GM12878 (cell line): Measurements from ENCODE around the gene SOWAHB. TPM values are rescaled to one million over a fixed set of nuclear protein-coding genes. Genes with fewer than 3 reads are reported as not detected.

Experiments used
- ATAC-seq: fragments of 200-7000 bp; cut with Tn5 transposase; 3 replicates; pipeline ENCODE4 v1.9.1; 2020; ENCODE audit warnings: mild to moderate bottlenecking, moderate library complexity
- BruUV-seq: library from RNA; stranded (reverse); fragments of 400-500 nt; replicated peaks from 2 replicates; lab custom pipeline; 2021; lab: Mats Ljungman, UMichigan
- CTCF ChIA-PET: fragments of 300-600 bp; sonication (Branson Sonifier 250); formaldehyde crosslinking; extraction: SDS; loops from one replicate; lab custom pipeline; 2021; ENCODE audit warnings: inconsistent platforms; lab: Yijun Ruan, JAX
- POLR2A ChIA-PET: fragments of 350-600 bp; formaldehyde crosslinking; extraction: SDS; loops from one replicate; lab custom pipeline; 2021; ENCODE audit warnings: inconsistent platforms; lab: Charles Lee
- RAD21 ChIA-PET: fragments of 300-600 bp; sonication (Branson Sonifier 250); formaldehyde crosslinking; loops from one replicate; lab custom pipeline; 2023; ENCODE audit warnings: antibody characterized with exemption; ENCODE audit not compliant: unreplicated experiment; lab: Charles Lee
- SMC1A ChIA-PET: fragments of 300-600 bp; sonication (Branson Sonifier 250); formaldehyde crosslinking; loops from one replicate; lab custom pipeline; 2023; ENCODE audit not compliant: unreplicated experiment, uncharacterized antibody; lab: Charles Lee
- DNase-seq: peaks from one replicate; pipeline ENCODE4 v3.0.0-alpha.2; 2011; ENCODE audit warnings: low read depth, low spot score
- FAIRE-seq: peaks from 3 replicates; lab custom pipeline; 2011; peaks lifted over from hg19 to GRCh38; lab: Jason Lieb, UNC
- H2AFZ ChIP-seq: 2 replicates; pipeline ENCODE4 v1.6.0; 2011; ENCODE audit warnings: low read depth, low read length, control low read depth; ENCODE audit not compliant: control insufficient read depth
- H3K27ac ChIP-seq: 2 replicates; pipeline ENCODE4 v1.5.1; 2011; ENCODE audit warnings: control low read depth; ENCODE audit not compliant: control insufficient read depth, insufficient read depth
- H3K27me3 ChIP-seq, 2 experiments: replicated peaks in 1 of 2; 2 replicates each; pipeline versions ENCODE4 v1.6.0 to v1.6.1; 2011; ENCODE audit warnings: low read length in 1 of 2; ENCODE audit not compliant: control insufficient read depth in 2 of 2, insufficient read depth in 2 of 2
- H3K36me3 ChIP-seq, 2 experiments: 2 replicates each; pipeline ENCODE4 v1.5.1; 2011; ENCODE audit warnings: low read length in 1 of 2; ENCODE audit not compliant: control insufficient read depth in 2 of 2, insufficient read depth in 2 of 2
- H3K4me1 ChIP-seq: 2 replicates; pipeline ENCODE4 v1.6.1; 2011; ENCODE audit warnings: mild to moderate bottlenecking, low read length, moderate library complexity, mixed read lengths; ENCODE audit not compliant: control insufficient read depth, insufficient read depth
- H3K4me2 ChIP-seq: 2 replicates; pipeline ENCODE4 v1.6.0; 2011; ENCODE audit warnings: control low read depth; ENCODE audit not compliant: control insufficient read depth, insufficient read depth
- H3K4me3 ChIP-seq: fragments of 200-600 bp; sonication (generic); 2 replicates; pipeline ENCODE4 v1.5.1; 2016
- H3K79me2 ChIP-seq: 2 replicates; pipeline ENCODE4 v1.6.0; 2011; ENCODE audit warnings: low read length; ENCODE audit not compliant: control insufficient read depth, insufficient read depth
- H3K9ac ChIP-seq: 2 replicates; pipeline ENCODE4 v1.8.0; 2011; ENCODE audit warnings: low read length, control low read depth, mixed read lengths; ENCODE audit not compliant: control insufficient read depth, insufficient read depth
- H3K9me3 ChIP-seq: replicated peaks from 3 replicates; pipeline ENCODE4 v1.5.1; 2011; ENCODE audit warnings: mild to moderate bottlenecking, low read length; ENCODE audit not compliant: control insufficient read depth, insufficient read depth
- H4K20me1 ChIP-seq: 2 replicates; pipeline ENCODE4 v1.6.0; 2011; ENCODE audit not compliant: control insufficient read depth, insufficient read depth
- CBX3 ChIP-seq: fragments of 200-600 bp; sonication (generic); IDR thresholded peaks from 2 replicates; pipeline ENCODE4 v1.6.1; 2016; ENCODE audit warnings: low read depth, borderline replicate concordance
- DPF2 ChIP-seq: fragments of 450-650 bp; IDR thresholded peaks from 2 replicates; pipeline ENCODE4 v1.6.1; 2017; ENCODE audit warnings: mild to moderate bottlenecking
- GABPA ChIP-seq: IDR thresholded peaks from 2 replicates; pipeline ENCODE4 v1.6.1; 2014; ENCODE audit warnings: antibody characterized with exemption, low read depth, mild to moderate bottlenecking, inconsistent platforms
- HDAC2 ChIP-seq: fragments of 200-600 bp; sonication (generic); IDR thresholded peaks from 2 replicates; pipeline ENCODE4 v1.6.1; 2017
- IKZF1 ChIP-seq: fragments of 450-650 bp; conservative IDR thresholded peaks from 2 replicates; pipeline ENCODE4 v1.6.1; 2017; ENCODE audit warnings: antibody characterized with exemption, mild to moderate bottlenecking
- MEF2B ChIP-seq: fragments of 450-650 bp; IDR thresholded peaks from 2 replicates; pipeline ENCODE4 v1.6.1; 2018; ENCODE audit warnings: mild to moderate bottlenecking, moderate library complexity; ENCODE audit not compliant: partially characterized antibody, poor library complexity, severe bottlenecking
- RELB ChIP-seq: fragments of 450-650 bp; IDR thresholded peaks from 2 replicates; pipeline ENCODE4 v1.6.1; 2017; ENCODE audit warnings: low read depth, mild to moderate bottlenecking, moderate library complexity
- REST ChIP-seq: IDR thresholded peaks from 2 replicates; pipeline ENCODE4 v1.6.1; 2012; ENCODE audit warnings: mild to moderate bottlenecking, low read depth, low read length
- SMAD1 ChIP-seq: fragments of 450-650 bp; IDR thresholded peaks from 2 replicates; pipeline ENCODE4 v1.6.1; 2018; ENCODE audit warnings: mild to moderate bottlenecking, low read depth; ENCODE audit not compliant: partially characterized antibody
- WGBS: methylation state at CpG from one replicate; pipeline ENCODE4 v1.1.6; 2016; ENCODE audit warnings: low lambda C conversion rate; ENCODE audit not compliant: insufficient replicate concordance, insufficient coverage; ENCODE audit errors: missing lambda C conversion rate; 5-methylcytosine and 5-hydroxymethylcytosine counted together
- in situ Hi-C: fragments of 300-500 bp; cut with MboI; formaldehyde crosslinking; loops from 9 replicates; pipeline ENCODE4 v1.14.3; 2018; ENCODE audit warnings: mixed read lengths
- intact Hi-C: fragments of 100-400 bp; cut with micrococcal nuclease; formaldehyde crosslinking; loops from one replicate; pipeline ENCODE4 v1.14.2; 2022; ENCODE audit not compliant: unreplicated experiment
- polyA plus RNA-seq, 11 experiments: library from polyadenylated mRNA; depleted of rRNA in 4 of 11; unstranded in 6 of 11; stranded (reverse) in 5 of 11; fragments of >200 nt; fragmentation: Nextera tagmentation in 4 of 11; fragmentation: Illumina TruSeq in 1 of 11; extraction: Ambion mirVana in 4 of 11; extraction: Trizol in 1 of 11; gene quantifications; 1 replicate in 1 of 11; 2 replicates in 10 of 11; pipeline versions ENCODE4 v1.2.1 to v1.2.3, GENCODE V29; 2011 to 2016; ENCODE audit warnings: inconsistent platforms in 2 of 11, missing spikeins in 2 of 11, low read depth in 1 of 11
- total RNA-seq, 4 experiments: library from RNA; depleted of rRNA in 3 of 4; stranded (reverse); fragments of >200 nt in 3 of 4; fragmentation: Illumina TruSeq in 1 of 4; extraction: Trizol in 1 of 4; gene quantifications; 2 replicates each; pipeline versions ENCODE4 v1.2.1 to v1.2.3, GENCODE V29; 2013 to 2021

SOWAHB gene
- total and polyA plus RNA-seq, 10 of the 15 experiments (the other 5 are each of a cell fraction or from before 2014, with no cell fraction given): 0.01 to 0.13 (median 0.05) TPM; not detected in 4

DNA sequence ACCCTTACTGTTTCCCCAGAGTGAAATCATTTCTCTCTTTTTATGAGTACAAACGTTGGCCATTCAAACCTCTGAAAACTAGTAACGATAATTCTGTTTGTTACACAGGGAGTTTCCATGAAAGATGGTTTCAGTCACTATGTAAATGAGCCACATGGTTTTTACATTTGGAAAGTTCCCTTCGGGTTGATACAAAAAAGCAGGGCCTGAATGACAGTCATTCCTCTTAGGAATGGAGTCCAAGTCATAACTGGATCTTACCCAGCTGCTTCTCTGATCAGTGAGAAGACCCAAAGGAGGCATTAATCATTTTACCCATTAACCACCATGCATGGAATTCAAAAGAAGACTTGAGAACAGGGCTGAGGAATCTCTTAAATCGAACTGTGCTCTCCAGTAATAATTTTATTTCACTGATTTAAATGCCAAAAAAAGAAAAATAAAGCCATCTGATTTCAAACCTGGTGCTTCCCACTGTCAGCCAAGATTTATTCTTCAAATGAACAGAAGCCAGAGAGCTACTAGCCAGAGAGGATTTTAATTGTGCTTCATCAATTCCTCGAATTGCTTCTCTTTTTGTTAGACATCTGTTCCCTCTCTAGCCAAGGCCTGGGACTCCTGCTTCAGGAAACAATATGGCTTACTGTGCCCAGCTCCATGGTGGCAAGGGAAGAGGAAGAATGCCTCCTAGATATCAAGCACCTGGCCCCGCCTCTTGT is 3.2 kb downstream of the SOWAHB start (continued):
- no peak for TF ChIP-seq GABPA
- no peak for TF ChIP-seq HDAC2
- TF ChIP-seq RELB: peak; percentile 28; the same call in 1 of the 2 replicates
- TF ChIP-seq SMAD1: no peak
- TF ChIP-seq REST: no peak

DNA sequence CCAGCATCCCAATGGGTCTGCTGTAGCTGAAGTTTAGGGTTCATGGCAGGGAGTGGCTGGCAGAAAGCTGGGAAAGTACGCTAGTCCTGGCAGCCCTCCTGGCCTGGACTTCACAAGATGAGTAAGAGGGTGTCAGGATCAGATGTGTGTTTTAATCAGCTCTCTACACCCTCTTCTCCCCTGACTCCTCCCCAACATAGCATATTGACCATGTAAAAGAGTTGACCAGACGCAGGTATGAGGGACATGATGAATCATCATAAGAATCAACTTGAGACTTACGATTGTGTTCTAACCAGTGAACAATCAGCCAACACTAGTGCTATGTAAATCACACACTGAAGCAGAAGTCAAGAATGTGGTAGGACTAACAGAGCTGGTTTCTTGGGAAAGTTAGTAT is 5.3 kb downstream of the SOWAHB start:
- intact Hi-C loops: no loop called here
- Histone ChIP-seq H3K27ac (no peak overlapping the region), H3K9me3 (no peaks in the 10 kb centered on the region; the same call in 2 of the 3 replicates), H3K79me2 (no peaks in the 10 kb centered on the region), H3K4me1 (no peaks in the 10 kb centered on the region)
- SMC1A ChIA-PET: interaction anchor here (1.1 to 2.1 kb wide), 3 partner anchors 11 to 310 kb away, joined by 3 to 7 read pairs (median 4); no protein-coding TSS in a partner anchor
- no peak for TF ChIP-seq DPF2
- TF ChIP-seq IKZF1: no peak
- TF ChIP-seq MEF2B: no peak
- no peak for TF ChIP-seq CBX3
- TF ChIP-seq, all 136 proteins: peak for 0
- no peak overlapping the region for H3K9ac ChIP-seq
- H3K36me3 ChIP-seq: no peaks in the 10 kb centered on the region
- H3K4me2 ChIP-seq: no peak overlapping the region
- no peaks in the 10 kb centered on the region for H4K20me1 ChIP-seq
- no peak overlapping the region for H2AFZ ChIP-seq
- FAIRE-seq (no peak), DNase-seq (no peak), ATAC-seq (no peak)
- in situ Hi-C loops: no loop called here
- RAD21 ChIA-PET: no interaction called here
- 84% methylated on average over 3 of the region's 3 CpGs for WGBS
- CTCF ChIA-PET: no interaction called here
- POLR2A ChIA-PET: no interaction called here
- no TSS peak for BruUV-seq
- H3K27me3 ChIP-seq: peaks cover 5 to 6% of the 10 kb centered on the region in 2 experiments; a peak in 3 of 4 replicates
- H3K4me3 ChIP-seq: no peak overlapping the region
